GM21526 (cell line): ENCODE measurements around the gene DNAH17.

Experiments
- ATAC-seq: cut with Tn5 transposase; IDR thresholded peaks from one replicate; pipeline ENCODE4 v1.9.1; 2021; ENCODE audit warnings: moderate library complexity; ENCODE audit not compliant: unreplicated experiment, low FRiP score

Gene DNAH17

DNA sequence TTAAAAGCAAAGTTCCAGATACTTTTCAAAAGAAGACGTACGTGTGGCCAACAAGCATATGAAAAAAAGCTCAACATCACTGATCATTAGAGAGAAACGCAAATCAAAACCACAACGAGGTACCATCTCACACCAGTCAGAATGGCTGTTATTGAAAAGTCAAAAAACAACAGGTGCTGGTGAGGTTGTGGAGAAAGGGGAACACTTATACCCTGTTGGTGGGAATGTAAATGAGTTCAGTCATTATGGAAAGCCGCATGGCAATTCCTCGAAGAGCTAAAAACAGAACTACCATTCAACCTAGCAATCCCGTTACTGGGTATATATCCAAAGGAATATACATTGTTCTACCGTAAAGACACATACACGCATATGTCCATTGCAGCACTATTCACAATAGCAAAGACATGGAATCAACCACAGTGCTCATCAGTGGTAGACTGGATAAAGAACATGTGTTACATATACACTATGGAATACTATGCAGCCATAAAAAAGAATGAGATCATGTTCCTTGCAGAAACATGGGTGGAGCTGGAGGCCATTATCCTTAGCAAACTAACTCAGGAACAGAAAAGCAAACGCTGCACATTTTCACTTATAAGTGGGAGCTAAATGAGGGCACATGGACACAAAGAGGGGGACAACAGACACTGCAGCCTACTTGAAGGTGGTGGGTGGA lies 31.1 kb upstream of the DNAH17 start:
- no peak for ATAC-seq

DNA sequence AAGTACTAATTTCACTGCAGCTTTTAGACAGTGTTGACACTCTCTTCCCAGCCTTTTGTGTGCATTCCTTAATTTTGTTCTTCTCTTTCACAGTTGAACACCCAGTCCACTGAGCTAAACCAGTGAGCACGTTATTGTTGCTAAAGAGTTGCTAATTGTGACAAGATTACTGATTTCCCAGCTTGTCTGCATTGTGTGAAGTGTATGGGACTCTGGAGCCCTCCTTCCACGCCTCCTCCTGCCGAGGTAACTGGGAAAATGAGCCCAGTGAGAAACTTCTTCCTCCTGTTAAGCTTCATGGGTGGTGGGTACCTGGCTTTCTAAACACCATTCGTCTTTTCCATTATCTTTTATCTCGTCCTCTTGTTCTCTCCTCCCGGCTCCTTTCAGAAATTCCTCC lies 29.8 kb upstream of the DNAH17 start:
- ATAC-seq: no peak

DNA sequence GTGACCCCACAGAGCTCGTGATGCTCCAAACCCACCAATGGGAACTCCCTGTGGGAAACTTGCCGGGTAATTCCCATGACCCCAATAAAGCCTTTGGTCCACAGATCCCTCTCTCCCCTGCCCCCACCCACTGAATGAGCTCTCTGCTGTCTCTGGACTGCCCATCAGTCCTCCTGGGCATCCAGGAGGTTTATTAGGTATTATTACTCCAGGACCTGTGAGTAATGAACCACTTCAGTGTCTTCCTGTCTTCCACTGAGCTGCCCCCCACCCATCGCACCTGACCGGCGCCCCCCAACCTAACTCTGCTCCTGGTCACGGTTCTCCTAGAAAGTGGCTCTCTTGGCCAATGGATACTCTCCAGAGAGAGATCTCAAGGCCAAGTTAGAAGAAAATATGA lies 28.7 kb upstream of the DNAH17 start:
- ATAC-seq: no peak

DNA sequence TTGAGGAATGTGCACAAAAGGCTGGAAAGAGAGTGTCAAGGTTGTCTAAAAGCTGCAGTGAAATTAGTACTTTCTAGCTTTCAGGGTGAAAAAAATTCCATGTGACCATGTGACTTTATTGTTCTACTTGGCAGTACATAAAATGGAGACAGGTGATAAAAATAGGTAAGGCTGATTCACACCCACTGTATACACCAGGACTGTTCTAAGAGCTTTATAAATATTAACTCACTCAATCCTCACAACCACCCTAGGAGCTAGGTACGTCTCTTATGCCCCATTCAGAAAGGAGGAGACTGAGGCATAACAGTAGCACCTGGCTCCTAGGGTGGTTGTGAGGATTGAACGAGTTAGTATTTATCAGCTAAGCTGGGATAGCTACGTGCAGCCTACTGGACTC lies 28.2 kb upstream of the DNAH17 start:
- no peak for ATAC-seq

DNA sequence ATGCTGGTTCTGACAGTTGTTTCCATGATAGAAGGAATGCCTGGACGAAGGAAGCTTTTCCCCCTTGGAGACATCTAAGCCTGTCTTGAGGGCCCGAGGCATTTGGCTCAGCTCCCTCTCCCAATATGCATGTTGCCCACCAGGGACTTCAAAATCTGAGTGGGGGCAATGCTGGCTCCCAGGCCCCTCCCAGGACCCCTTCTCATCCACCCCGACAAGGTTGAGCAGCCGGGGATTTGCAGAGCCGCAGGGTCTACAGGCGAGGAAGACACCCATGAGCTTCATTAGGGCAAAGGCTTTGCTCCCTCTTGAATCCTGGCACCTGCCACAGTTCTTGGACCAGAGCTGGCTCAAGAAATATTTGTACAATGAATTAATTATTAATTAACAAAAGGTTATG lies 25.1 kb upstream of the DNAH17 start:
- ATAC-seq: no peak

DNA sequence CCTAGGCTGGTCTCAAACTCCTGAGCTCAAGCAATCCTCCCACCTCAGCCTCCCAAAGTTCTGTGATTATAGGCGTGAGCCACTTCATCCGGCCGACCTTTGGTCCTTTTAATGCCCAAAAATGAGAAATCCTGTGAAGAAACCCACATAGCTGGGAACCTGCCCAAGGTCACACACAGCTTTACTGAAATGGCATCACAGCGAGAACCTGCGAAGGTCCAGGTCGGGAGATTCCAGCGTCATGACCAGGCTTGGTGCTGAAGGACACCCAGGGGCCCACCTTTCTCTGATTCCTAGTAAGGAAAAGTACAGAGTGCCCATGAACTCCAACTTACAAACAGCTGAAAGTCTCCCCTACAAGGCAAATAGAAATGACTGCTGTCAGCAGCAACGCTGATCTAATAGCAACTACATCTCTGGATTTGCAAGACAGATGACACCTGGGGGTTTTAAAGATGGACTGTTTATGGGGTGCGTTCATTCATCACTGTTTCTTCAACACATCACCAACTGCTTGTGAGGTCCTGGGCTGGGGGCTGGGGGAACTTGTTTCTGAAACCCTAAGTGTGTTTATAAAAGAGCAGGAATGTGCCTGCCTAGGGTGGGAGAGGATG lies 24.5 kb upstream of the DNAH17 start:
- no peak for ATAC-seq

DNA sequence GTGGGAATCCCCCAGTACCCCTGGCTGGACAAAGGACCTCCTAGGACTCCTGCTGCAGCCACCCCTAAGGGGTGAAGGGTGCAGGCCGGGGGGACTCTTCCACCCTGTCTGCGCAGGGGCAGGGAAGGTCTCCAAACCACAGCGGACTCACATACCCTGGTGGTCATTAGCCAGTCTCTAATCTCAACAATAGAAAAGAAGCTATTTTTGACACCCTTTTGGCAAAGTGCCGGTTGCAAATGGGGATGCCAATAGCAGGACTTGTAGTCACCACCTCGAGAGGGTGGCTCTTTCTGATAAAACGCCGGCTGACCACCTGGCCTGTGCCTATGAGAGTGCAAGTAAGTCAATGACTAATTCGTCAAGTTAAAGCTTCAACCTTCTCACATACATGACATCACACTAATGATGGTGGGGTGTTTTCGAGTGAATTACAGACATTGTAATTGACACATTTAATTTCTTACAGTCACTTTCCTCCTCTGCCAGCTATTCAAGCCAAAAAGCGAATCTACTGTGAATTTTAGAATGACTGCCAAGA lies 23.1 kb upstream of the DNAH17 start:
- ATAC-seq: no peak

DNA sequence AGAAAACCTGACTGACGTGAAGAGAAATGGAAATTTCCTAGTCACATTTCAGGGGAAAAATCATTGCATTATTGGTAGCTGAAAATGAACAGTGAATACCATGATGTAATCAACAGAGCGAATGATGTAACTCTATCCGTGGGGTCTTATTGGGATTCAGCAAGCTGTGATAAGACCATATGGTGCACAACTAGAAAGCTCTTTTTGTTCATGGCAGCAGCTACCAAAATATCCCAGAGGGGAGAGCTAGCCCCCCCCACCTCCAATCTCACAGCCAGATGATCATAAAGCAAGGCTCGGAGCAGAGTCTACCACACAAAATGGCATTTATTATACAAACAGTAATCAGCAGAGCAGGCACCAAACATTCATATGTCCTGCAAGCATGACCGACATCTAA lies 22.2 kb upstream of the DNAH17 start:
- ATAC-seq: no peak

DNA sequence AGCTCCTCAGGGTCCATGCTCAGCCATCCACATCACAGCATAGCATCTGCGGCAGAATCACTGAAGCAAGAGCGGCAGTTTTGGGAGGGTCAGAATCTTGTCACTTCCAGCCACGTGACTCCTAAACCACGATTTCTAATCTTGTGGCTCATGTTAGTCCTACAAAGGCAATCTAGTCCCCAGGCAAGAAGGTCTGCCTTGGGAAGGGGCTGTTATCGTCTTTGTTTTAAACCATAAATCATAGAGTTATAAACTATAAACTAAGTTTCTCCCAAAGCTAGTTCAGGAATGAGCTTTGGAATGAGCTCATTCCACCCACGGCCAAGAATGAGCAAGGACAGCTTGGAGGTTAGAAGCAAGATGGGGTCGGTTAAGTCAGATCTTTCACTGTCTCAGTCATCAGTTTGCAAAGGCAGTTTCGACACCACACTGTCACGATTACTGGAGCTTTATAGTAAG lies 20.8 kb upstream of the DNAH17 start:
- no peak for ATAC-seq

DNA sequence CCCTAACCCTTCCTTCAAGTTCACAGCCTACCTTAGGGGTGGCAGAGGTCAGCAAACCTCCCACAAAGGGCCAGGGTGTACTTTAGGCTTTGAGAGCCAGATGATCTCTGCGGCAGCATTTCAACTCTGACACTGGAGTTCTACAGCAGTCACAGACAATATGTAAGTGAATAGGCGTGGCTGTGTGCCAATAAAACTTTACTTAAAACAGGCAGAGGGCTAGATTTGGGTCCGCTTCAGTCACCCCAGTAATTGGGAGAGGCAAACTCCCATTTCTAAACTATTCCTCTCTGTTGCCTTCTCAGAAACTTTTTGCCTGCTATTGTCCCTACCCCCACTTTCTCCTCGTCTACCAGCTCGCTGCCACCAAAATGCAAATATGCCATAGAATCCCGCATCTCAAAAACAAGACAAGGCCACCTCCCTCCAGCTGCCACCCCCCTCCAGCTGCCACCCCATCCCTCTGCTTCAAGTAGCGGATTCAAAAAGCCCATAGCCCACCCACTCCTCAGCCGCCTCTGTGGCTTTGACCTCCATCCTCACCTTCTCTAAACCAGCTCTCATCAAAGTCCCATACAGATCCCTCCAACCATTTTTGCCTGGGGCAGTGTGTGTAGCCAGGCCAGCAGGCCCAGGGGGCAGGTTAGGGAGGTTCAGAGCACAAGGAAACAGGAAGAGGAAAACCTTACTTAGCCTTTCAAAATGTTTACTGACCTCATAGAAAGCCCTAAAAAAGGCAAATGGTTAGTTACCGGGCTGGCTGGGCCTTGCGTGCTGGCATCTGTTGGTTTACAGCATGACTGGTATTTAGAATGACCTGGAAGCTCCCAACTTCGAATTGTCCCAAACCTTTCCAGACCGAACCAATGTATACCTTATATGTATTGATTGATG lies 19.9 kb upstream of the DNAH17 start:
- no peak for ATAC-seq

DNA sequence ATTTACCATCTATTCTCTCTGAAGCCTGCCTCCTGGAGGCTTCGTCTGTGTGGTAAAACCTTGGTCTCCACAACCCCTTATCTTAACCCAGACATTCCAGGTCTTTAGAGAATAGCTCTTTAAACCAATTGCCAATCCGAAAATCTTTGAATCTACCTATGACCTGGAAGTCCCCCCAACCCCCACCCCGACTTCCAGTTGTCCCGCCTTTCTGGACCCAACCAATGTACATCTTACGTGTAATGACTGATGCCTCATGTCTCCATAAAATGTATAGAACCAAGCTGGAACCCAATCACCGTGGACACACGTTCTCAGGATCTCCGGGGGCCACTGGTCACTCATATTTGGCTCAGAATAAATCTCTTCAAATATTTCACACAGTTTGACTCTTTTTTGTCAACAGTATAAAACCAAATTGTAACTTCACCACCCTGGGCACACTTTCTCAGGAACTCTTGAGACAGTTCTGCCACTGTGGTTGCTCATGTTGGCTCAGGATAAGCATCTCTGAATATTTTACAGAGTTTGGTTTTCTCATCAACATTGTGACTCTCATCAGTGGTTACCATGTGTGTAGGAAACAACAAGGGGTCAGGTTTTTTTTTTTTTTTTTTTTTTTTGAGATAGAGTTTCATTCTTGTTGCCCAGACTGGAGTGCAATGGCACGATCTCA lies 18.1 kb upstream of the DNAH17 start:
- ATAC-seq: no peak

DNA sequence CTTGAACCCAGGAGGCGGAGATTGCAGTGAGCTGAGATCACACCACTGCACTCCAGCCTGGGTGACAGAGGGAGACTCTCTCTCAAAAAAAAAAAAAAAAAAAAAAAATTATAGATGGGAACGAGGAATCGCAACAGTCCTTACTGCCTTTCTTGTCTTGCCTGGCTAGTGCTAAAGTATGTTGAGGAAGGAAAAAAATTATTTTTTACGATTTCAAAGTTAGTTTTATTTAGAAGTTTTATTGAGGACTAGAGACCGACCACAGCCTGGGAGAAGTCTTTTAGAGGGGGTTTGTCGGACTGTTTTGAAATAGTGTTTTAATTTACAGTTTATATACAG lies 15.8 kb upstream of the DNAH17 start:
- ATAC-seq: no peak

DNA sequence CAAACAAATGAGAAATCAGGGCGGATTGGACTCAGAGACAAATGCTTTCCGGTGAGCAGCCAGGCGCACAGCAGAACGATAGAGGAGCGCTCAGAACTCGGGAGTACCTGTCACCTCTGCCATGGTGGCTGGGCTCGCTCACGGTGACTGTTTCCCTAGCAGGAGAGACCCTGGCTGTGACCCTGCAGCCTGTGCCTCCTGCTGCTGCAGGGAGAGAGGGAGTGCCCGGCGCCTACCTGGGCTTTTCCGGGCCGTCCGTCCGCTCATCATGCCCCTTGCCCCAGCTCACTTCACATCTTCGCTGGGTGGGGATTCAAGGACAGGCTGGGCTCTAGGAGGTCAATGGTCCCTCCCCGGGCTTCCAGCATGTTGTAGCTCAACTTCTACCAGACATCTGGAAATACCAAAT lies 14.1 kb upstream of the DNAH17 start:
- no peak for ATAC-seq

DNA sequence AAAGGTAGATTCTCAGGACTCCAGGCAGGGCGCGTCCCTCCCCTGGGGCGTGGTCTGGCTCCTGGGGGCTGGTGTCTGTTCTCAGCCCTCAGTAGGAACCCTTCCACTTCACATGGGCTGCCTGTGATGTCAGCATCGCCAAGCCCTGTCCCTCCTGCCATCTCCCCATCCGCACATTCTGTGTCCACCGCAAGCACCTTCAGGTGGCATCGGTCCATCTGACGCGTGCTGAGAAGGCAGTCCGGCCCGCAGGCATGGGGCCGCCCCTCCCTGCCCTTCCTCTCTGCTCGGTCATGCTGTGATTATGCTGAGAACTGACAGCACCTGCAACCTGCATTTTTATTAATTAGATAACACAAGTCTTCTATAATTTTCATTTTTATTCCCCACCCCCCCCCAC lies 12.7 kb upstream of the DNAH17 start:
- ATAC-seq: no peak

DNA sequence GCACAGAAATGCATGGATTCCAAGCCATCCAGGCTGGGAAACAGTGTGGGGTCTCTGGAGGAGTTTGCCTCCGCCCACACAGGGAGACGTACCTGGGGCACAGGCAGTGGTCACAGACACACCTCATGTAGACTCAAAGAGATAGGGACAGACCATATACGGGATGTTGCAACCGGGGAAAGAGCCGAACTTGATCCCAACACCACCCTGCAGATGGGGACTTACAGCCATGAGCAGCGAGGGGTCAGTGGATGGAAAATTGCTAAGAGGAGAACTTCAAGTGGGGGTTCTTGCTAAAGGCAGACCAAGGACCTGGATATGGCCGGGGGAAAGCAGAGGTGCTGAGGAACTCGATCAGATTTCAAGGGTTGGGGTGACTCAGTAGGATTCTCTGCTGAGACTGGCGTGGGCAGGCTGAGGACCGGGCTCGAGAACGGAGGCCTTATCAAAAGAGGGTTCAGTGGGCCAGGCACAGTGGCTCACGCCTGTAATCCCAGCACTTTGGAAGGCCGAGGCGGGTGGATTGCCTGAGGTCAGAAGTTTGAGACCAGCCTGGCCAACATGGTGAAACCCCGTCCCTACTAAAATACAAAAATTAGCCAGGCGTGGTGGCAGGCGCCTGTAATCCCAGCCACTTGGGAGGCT lies 12.0 kb upstream of the DNAH17 start:
- ATAC-seq: no peak

DNA sequence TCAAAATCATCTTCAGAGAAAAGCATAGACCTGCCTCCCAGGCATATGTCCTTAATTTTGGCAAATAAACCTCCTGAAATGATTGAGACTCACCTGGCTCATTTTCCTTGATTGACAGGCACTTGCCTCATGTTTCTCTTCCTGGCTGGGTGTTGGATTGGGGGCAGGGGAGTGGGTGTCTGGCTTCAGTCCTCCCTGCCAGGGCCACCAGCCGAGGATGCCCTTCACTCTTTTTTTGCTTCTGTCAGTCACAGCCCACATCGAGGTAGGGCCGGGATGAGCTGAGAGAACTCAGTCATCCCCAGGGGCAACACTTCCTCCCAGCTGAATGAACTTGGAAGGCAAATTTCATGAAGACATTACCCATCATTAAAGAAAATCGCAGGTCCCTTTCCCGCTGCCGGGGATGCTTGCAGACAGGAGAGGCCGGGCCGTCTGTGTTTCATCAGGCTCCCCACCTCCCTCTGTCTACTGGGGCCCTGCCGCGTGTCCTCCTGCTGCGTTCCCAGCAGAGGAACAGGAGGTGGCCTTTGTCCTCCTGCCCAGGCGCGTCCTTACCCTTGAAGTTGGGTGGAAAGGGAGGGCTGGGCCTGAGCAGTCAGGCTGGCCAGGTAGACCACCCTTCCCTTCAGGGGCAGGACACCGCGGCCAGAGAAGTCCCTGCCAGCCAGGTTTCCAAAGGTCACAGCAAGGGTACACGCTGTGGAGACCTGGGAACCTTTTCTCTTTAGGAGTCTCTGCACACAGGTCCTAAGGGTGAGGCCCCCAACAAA lies 11.2 kb upstream of the DNAH17 start:
- ATAC-seq: no peak

DNA sequence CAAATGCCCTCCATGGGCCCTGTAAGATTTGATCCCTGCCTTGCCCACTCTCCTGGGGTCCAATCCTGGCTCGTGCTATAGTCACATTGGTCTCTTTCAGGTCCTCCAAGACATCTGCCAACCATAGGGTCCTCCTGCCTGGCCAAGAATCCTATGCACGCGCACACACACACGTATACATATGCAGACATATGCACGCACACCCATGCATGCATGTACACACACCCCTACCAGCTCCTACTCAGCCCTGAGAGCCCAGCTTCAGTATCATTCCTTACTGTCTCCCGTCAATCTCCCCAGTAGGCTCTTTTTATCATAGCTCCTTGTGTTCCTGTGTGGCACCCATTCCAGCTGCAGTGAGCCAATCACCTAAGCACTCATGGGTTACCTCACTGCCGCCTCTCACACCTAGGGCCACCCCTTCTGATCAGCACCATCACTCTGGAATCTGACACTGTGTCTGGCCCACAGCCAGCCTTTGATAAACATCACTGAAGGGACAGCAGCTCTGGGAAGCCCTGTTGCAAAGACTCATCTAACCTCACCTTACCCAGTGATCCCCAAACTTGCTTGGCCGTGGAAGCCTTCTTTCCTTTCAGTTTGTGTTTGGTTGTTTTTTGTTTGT lies 7.9 kb upstream of the DNAH17 start:
- ATAC-seq: no peak

DNA sequence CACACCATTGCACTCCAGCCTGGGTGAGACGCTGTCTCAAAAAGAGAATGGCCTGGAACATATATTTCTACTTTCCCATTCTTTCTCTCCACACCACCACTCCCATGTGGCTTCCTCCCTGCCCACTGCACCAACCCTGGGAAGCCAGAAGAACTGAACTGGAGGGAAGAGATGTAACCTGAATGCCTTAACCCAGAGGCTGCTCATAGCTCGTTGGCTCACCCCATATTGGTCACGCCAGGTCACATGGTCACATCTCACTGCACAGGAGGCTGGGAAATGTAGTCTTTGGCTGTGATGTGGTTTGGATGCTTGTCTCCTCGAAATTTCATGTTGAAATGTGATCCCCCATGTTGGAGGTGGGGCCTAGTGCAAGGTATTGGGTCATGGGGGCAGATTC lies 5.9 kb upstream of the DNAH17 start:
- ATAC-seq: no peak

DNA sequence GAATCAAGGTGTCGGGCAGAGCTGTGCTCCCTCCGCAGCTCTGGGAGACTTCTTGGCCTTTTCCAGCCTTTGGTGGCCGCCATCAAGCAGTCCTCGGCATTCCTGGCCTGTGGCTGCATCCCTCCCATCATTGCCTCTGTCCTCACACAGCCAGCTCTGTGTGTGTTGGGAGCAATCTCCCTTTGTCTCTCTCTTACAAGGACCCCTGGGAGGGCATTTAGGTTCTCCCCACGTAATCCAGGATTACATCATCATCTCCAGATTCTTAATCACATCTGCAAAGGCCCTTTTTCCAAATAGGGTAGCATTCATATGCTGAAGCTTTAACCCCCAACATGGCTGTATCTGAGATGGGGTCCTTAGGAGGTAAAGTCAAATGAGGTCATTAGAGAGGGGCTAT lies 4.1 kb upstream of the DNAH17 start:
- ATAC-seq: no peak
